Astrocyte of the cerebellum (primary cell): ENCODE measurements around the gene RB1.
A peak's percentile ranks its signal among the peaks of the same experiment; 100 is the strongest.

Source experiments
- DNase-seq: peaks from one replicate; pipeline ENCODE4 v3.0.0-alpha.2; 2011; ENCODE audit warnings: low read depth
- H3K4me3 ChIP-seq: 2 replicates; pipeline ENCODE4 v1.5.1; 2011; ENCODE audit warnings: mild to moderate bottlenecking, low read depth, low read length, moderate library complexity
- in situ Hi-C: cut with HindIII; loops from 2 replicates; pipeline ENCODE4 v1.10.0; 2017; ENCODE audit warnings: low sequenced_read_pairs
- TF ChIP-seq, protein P1 (sequence below): IDR thresholded peaks from 2 replicates; pipeline ENCODE4 v1.5.1; 2012; ENCODE audit warnings: low read length, low read depth, moderate library complexity, mild to moderate bottlenecking; ENCODE audit errors: missing control alignments

Gene RB1

DNA sequence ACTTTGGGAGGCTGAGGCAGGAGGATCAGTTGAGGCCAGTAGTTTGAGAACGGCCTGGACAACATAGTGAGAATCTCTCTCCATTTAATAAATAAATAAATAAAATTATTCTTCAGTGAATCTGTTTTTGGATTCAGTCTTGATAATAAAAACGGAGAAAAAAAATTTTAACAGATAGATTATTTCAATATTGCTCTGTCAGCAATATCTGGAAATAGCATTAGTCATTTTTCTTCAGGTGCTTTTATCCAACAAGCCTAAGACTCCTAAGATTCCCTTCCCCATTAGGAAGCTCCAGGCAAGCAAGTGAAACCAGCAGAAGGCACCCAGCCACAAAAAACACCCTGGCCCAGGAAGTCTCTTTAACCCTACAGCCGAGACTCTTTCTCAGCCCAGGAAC lies 130.6 kb downstream of the RB1 start:
- no peak for DNase-seq
- H3K4me3 ChIP-seq, result no peak overlapping the region
- TF ChIP-seq, protein P1, sequence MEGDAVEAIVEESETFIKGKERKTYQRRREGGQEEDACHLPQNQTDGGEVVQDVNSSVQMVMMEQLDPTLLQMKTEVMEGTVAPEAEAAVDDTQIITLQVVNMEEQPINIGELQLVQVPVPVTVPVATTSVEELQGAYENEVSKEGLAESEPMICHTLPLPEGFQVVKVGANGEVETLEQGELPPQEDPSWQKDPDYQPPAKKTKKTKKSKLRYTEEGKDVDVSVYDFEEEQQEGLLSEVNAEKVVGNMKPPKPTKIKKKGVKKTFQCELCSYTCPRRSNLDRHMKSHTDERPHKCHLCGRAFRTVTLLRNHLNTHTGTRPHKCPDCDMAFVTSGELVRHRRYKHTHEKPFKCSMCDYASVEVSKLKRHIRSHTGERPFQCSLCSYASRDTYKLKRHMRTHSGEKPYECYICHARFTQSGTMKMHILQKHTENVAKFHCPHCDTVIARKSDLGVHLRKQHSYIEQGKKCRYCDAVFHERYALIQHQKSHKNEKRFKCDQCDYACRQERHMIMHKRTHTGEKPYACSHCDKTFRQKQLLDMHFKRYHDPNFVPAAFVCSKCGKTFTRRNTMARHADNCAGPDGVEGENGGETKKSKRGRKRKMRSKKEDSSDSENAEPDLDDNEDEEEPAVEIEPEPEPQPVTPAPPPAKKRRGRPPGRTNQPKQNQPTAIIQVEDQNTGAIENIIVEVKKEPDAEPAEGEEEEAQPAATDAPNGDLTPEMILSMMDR, result no peak
- in situ Hi-C loops, result no loop called here

DNA sequence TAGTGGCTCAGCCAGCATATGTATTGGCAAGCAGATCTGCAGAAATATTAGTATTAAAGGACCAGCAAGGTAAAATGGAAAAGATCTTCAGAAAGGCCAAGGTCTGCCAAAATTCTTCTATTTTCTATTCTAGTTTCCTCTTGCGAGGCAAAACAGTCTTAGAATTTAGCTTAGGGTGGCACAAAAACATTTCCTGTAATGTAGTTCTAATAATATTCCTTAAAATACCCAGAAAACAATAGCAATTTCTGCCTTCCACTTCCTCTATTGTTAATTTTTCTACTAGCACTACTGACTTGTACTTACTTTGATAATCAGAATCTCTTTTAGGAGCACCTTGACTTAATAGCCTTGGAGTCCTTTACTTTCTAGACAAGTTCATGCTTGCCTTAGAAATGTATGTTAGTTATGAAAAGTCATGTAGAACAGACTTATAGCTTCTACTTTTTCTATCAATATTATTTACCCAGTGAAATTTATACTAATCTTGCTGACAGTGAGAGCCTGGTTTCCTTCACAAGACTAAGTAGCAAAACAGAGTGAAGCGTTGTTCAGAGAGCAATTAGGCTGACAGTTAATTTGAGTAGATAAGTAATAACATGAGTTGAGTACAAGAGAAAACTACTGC lies 133.2 kb downstream of the RB1 start:
- no peak for DNase-seq
- no peak overlapping the region for H3K4me3 ChIP-seq
- in situ Hi-C loops, result no loop called here
- TF ChIP-seq, protein P1, result no peak

DNA sequence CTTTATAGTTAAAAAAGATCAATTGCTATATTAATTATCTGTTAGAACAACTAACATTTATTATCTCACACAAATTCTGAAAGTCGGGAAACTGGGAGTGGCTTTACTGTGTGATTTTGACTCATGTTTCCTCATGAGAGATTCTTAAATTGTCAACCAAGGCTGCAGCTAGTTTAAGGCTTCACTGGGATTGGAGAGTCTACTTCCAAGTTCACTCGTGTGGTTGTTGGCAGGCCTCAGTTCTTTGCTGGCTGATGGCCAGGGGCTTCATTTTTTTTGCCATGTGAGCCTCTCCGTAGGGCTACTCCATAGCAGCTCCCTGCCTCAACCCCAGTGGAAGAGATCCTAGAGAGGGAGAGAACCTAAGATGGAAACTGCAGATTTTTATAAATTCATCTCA lies 133.8 kb downstream of the RB1 start:
- DNase-seq, result peak; percentile 64
- in situ Hi-C loops, result no loop called here
- H3K4me3 ChIP-seq, result no peak overlapping the region
- TF ChIP-seq, protein P1, result no peak

DNA sequence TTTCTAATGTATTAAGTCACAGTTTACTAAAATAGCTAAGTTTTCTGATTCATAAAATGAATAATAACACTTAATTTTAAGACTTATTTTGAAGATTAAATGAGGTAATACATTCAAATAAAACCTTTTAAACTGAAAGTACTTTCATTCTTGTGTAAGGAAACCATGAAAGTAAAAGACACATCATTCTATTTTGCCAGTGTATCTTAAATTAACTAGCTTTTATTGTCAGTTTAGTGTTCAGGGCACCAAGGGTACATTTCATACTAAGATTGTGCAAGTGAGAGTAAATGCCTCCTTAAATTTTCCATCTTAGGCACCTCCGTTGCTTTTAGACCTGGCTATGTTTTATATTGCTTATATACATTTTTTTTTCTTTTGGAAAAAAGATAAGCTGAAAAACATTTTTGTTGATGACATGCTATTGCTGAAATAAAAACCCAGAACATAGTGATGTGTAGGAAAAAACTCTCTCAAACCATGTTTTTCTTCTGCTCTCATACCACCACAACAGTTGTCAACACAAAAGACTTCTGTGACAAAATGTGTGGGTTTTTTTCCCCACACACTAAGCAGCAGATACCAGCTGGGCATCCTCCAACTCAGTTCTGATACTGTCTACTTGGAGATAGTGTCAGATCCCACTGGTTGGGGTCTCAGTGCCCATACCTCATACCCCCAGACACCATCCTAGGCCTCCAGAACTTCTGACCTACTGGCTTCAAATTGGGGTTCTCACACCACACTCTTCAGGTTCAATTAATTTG lies 140.1 kb downstream of the RB1 start:
- TF ChIP-seq, protein P1, result no peak
- in situ Hi-C loops, result no loop called here
- no peak overlapping the region for H3K4me3 ChIP-seq
- no peak for DNase-seq

DNA sequence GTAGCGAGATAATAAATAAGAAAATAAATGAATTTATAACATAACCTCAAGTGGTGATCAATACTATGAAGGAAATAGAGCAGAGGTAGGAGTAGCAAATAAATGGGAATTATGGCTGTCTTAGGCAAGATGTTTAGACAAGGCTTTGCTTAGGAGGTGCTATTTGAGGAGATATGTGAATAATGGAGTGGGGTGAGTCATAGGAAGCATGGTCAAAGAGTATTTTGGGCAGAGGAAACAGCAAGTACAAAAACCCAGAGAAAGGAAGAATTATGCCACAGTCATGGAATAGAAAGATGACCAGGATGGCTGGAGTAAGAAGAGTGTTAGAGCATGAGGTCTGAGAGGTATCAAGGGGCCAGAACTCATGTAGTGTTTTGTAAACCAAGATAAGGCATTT lies 142.9 kb downstream of the RB1 start:
- in situ Hi-C loops, result no loop called here
- peak; percentile 28 for DNase-seq
- no peak overlapping the region for H3K4me3 ChIP-seq
- TF ChIP-seq, protein P1, result no peak

DNA sequence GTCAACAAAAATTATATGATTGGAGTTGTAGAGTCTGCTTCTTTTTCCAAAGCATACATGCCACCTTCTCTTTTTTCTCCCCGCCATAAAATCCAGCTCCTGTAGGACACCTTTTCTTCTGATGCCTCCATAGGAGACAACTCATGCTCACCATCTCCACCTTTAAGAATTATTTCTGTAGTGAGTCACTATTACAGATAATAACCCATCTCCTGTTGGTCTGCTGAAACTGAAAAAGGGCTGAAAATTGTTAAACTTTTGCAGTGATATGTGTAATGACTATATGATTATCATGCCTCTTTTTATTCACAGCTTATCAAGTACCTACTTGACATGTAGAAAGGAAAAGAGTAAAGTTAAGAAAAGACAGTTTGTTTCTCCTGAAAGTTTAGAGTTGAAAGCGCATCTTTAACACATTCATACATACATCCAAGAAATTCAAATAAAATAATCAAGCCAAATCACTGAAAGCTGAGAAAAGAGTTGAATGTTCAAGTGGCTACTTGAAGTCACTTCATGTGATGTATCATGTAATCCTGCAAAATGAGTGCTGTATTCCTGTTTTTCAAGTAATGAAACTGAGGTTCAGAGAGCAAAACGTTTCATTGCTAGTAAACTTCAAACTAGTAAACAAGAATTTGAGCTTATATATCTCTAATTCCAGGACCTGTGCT lies 144.9 kb downstream of the RB1 start:
- no peak overlapping the region for H3K4me3 ChIP-seq
- DNase-seq, result no peak
- TF ChIP-seq, protein P1, result no peak
- in situ Hi-C loops, result no loop called here
